ENCODE measurements around the gene ME3. TPM values are rescaled to one million over a fixed set of nuclear protein-coding genes. Genes with fewer than 3 reads are reported as not detected.

Gene ME3
- total RNA-seq, 1 donor from 2014 or later = 49.6 TPM

DNA sequence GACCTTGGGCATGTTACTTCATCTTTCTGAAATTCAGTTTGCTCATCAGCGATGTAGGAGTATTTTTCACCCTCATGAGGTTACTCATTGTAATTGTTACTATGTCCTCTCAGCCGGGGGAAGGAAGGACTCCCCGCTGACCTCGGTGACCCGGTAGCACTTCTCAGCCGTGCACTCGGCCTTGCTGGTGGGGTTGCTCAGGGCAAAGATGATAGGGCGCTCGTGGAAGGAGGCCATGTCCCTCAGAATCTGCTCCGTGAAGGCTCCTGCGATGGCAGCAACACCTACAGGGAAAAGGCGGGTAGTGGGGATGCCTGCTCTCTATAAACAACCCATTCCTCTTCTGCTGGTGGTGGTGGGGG is 225.5 kb downstream of the ME3 start:
- Mint-ChIP-seq H3K9me3 (no peaks in the 10 kb centered on the region), H3K27me3 (ENCODE audit: insufficient read depth, low read depth) (peaks cover 2% of the 10 kb centered on the region), H3K36me3 (no peaks in the 10 kb centered on the region), H3K4me3 (no peak overlapping the region), H3K27ac (no peak overlapping the region), H3K4me1 (no peaks in the 10 kb centered on the region)
- Histone ChIP-seq H3K27ac (no peak overlapping the region), H3K9ac (no peak overlapping the region), H3K4me2 (no peak overlapping the region), H3K9me3 (ENCODE audit: low read depth) (no peaks in the 10 kb centered on the region), H3F3A (ENCODE audit: low read depth) (no peaks in the 10 kb centered on the region), H4K20me1 (ENCODE audit: low read depth) (no peaks in the 10 kb centered on the region), H2AFZ (replicated peaks) (no peak overlapping the region), H3K79me2 (ENCODE audit: low read depth) (no peaks in the 10 kb centered on the region), H3K4me3 (no peak overlapping the region), H3K27me3 (no peaks in the 10 kb centered on the region), H3K4me1 (no peaks in the 10 kb centered on the region), H3K36me3 (no peaks in the 10 kb centered on the region)
- TF ChIP-seq EZH2 (IDR thresholded peaks at IDR 0.05) = no peak
- TF ChIP-seq EZH2phosphoT487 (IDR thresholded peaks at IDR 0.05) = no peak
- TF ChIP-seq, protein P1, sequence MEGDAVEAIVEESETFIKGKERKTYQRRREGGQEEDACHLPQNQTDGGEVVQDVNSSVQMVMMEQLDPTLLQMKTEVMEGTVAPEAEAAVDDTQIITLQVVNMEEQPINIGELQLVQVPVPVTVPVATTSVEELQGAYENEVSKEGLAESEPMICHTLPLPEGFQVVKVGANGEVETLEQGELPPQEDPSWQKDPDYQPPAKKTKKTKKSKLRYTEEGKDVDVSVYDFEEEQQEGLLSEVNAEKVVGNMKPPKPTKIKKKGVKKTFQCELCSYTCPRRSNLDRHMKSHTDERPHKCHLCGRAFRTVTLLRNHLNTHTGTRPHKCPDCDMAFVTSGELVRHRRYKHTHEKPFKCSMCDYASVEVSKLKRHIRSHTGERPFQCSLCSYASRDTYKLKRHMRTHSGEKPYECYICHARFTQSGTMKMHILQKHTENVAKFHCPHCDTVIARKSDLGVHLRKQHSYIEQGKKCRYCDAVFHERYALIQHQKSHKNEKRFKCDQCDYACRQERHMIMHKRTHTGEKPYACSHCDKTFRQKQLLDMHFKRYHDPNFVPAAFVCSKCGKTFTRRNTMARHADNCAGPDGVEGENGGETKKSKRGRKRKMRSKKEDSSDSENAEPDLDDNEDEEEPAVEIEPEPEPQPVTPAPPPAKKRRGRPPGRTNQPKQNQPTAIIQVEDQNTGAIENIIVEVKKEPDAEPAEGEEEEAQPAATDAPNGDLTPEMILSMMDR (IDR thresholded peaks at IDR 0.05) = no peak
- no peak for DNase-seq (ENCODE audit: low spot score)

- H3K9ac ChIP-seq = no peak overlapping the region
- no peaks in the 10 kb centered on the region for H3K79me2 ChIP-seq (ENCODE audit: low read depth)
- Mint-ChIP-seq H3K27me3 (ENCODE audit: insufficient read depth, low read depth) (peaks cover 2% of the 10 kb centered on the region), H3K4me1 (no peaks in the 10 kb centered on the region), H3K4me3 (no peak overlapping the region), H3K27ac (no peak overlapping the region), H3K9me3 (no peaks in the 10 kb centered on the region), H3K36me3 (no peaks in the 10 kb centered on the region)
- H3K27me3 ChIP-seq = no peaks in the 10 kb centered on the region
- H3K27ac ChIP-seq = no peak overlapping the region
- H3K36me3 ChIP-seq = no peaks in the 10 kb centered on the region
- no peaks in the 10 kb centered on the region for H3F3A ChIP-seq (ENCODE audit: low read depth)
- no peaks in the 10 kb centered on the region for H4K20me1 ChIP-seq (ENCODE audit: low read depth)
- TF ChIP-seq EZH2 (IDR thresholded peaks at IDR 0.05) (no peak), EZH2phosphoT487 (IDR thresholded peaks at IDR 0.05) (no peak)
- TF ChIP-seq, protein P1 (IDR thresholded peaks at IDR 0.05) = no peak
- H3K4me3 ChIP-seq = no peak overlapping the region
- H3K9me3 ChIP-seq (ENCODE audit: low read depth) = no peaks in the 10 kb centered on the region
- no peak overlapping the region for H2AFZ ChIP-seq (replicated peaks)
- H3K4me2 ChIP-seq = no peak overlapping the region
- no peaks in the 10 kb centered on the region for H3K4me1 ChIP-seq
- DNase-seq (ENCODE audit: low spot score) = no peak
These were observed 226.1 kb downstream of the ME3 start for GRCh38 chr11:86446163-86446923.

DNA sequence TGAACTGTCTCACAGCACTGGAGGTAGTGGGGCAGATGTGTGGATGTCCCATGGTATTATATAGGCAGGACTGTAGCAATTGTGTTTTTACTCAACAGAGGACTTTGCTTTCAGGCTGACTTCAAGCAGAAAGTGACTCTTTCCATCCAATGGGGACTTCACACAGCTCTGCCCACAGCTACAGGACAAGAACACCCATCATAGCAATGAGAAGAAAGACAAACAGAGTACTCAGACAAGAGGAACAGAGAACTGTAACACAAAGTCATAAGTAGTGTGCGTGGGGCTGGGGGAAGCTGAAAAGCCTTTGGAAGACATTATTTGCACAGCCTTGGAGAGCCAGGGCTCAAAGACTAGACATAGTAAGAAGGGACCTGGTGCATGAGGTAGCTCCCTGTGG is 227.4 kb downstream of the ME3 start:
- H2AFZ ChIP-seq (replicated peaks) = no peak overlapping the region
- no peaks in the 10 kb centered on the region for H3K36me3 ChIP-seq
- no peaks in the 10 kb centered on the region for H3F3A ChIP-seq (ENCODE audit: low read depth)
- Mint-ChIP-seq H3K4me1 (peaks cover 5% of the 10 kb centered on the region), H3K27ac (no peak overlapping the region), H3K36me3 (no peaks in the 10 kb centered on the region), H3K27me3 (ENCODE audit: insufficient read depth, low read depth) (peaks cover 2% of the 10 kb centered on the region), H3K9me3 (no peaks in the 10 kb centered on the region), H3K4me3 (no peak overlapping the region)
- H4K20me1 ChIP-seq (ENCODE audit: low read depth) = no peaks in the 10 kb centered on the region
- TF ChIP-seq EZH2 (IDR thresholded peaks at IDR 0.05) = no peak
- TF ChIP-seq EZH2phosphoT487 (IDR thresholded peaks at IDR 0.05) = no peak
- TF ChIP-seq, protein P1 (IDR thresholded peaks at IDR 0.05) = no peak
- H3K27ac ChIP-seq = no peak overlapping the region
- H3K4me3 ChIP-seq = no peak overlapping the region
- no peak for DNase-seq (ENCODE audit: low spot score)
- H3K4me1 ChIP-seq = no peaks in the 10 kb centered on the region
- no peak overlapping the region for H3K4me2 ChIP-seq
- no peaks in the 10 kb centered on the region for H3K9me3 ChIP-seq (ENCODE audit: low read depth)
- H3K79me2 ChIP-seq (ENCODE audit: low read depth) = no peaks in the 10 kb centered on the region
- no peak overlapping the region for H3K9ac ChIP-seq
- H3K27me3 ChIP-seq = no peaks in the 10 kb centered on the region

Measured in neural progenitor cell (in vitro differentiated cells).